Measurements from ENCODE around the gene TMBIM1.

DNA sequence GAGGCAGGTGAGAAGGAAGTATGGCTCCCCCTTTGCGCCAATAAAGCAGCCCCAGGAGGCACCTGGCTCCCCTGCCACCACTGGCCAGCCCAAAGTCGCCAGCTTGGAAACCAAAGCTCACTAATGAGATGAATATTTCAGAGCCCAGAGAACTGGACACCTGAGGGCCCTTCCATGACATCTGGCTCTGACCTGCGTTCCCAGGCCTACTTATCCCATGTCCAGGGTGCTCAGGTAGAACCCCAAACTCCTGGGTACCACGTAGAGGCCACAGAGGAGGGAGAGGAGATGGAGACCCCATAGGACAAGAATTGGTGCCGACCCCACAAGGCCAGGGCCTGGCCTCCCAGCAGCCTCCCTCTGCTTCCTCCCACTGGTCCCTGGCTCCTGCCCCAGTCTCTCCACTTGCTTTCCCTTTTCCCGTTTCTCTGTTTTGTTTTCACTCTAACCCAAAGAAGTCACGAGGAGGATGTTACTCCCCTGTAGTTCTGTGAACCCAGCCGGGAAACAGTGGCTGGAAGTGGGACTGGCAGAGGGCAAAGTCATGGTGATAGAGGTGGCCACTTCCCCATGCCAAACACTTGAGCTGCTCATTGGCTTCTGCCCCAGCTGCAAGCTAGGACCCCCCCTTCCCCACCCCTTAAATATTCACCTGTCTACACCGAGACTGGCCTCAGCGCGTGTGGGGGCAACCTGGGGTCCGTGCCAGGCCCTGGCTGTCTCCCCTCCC lies 820 bp downstream of the TMBIM1 start:
- TF ChIP-seq, protein P1, sequence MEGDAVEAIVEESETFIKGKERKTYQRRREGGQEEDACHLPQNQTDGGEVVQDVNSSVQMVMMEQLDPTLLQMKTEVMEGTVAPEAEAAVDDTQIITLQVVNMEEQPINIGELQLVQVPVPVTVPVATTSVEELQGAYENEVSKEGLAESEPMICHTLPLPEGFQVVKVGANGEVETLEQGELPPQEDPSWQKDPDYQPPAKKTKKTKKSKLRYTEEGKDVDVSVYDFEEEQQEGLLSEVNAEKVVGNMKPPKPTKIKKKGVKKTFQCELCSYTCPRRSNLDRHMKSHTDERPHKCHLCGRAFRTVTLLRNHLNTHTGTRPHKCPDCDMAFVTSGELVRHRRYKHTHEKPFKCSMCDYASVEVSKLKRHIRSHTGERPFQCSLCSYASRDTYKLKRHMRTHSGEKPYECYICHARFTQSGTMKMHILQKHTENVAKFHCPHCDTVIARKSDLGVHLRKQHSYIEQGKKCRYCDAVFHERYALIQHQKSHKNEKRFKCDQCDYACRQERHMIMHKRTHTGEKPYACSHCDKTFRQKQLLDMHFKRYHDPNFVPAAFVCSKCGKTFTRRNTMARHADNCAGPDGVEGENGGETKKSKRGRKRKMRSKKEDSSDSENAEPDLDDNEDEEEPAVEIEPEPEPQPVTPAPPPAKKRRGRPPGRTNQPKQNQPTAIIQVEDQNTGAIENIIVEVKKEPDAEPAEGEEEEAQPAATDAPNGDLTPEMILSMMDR (IDR thresholded peaks at IDR 0.05; ENCODE audit: insufficient read depth, low read length, poor library complexity, severe bottlenecking) = no peak
- TF ChIP-seq EZH2phosphoT487 (conservative IDR thresholded peaks at IDR 0.05; ENCODE audit: low read length) = no peak
